Fibroblast of upper back skin (primary cell): Measurements from ENCODE around the gene BICD1.

Source experiments
- DNase-seq: peaks from one replicate; pipeline ENCODE4 v3.0.0-alpha.2; 2013

The BICD1 gene

GRCh38 chr12:32418903-32419519, 312.4 kb downstream of the BICD1 start:
- DNase-seq, result no peak

GRCh38 chr12:32419520-32419960, 312.9 kb downstream of the BICD1 start:
- DNase-seq, result no peak

GRCh38 chr12:32420356-32420755, 313.7 kb downstream of the BICD1 start:
- DNase-seq, result no peak

- DNase-seq, result no peak
These were observed 316.9 kb downstream of the BICD1 start for GRCh38 chr12:32423559-32423958.

- DNase-seq, result no peak
These were observed 324.4 kb downstream of the BICD1 start for GRCh38 chr12:32431025-32431424.
